ENCODE measurements around the gene RIPPLY1. TPM values are rescaled to one million over a fixed set of nuclear protein-coding genes. Genes with fewer than 3 reads are reported as not detected.

The RIPPLY1 gene
- polyA plus RNA-seq, 3 donors = not detected

GRCh38 chrX:106940068-106940467 lies 36.9 kb upstream of the RIPPLY1 start:
- no peak overlapping the region for H3K4me3 Mint-ChIP-seq
- Histone ChIP-seq H3K27ac (ENCODE audit: low read depth in 1 of 2, low read length in 2 of 2) (no peak overlapping the region), H3K27me3 (ENCODE audit: control insufficient read depth in 2 of 2, insufficient read depth in 2 of 2, low read length in 2 of 2) (no peaks in the 10 kb centered on the region), H3K79me2 (ENCODE audit: insufficient read depth, low read length) (no peaks in the 10 kb centered on the region), H3K4me3 (replicated peaks in 1 of 3; ENCODE audit: low read depth in 2 of 3, low read length in 3 of 3) (no peak overlapping the region), H3K9me3 (replicated peaks in 1 of 2; ENCODE audit: control insufficient read depth in 1 of 2, insufficient read depth in 1 of 2, low read length in 2 of 2) (no peaks in the 10 kb centered on the region), H3K4me1 (ENCODE audit: control insufficient read depth in 1 of 2, insufficient read depth in 2 of 2, low read length in 2 of 2) (no peaks in the 10 kb centered on the region), H2AFZ (ENCODE audit: insufficient read depth, low read depth, low read length, poor library complexity, severe bottlenecking) (no peak overlapping the region), H4K20me1 (ENCODE audit: insufficient read depth, low read length) (no peaks in the 10 kb centered on the region), H3K4me2 (replicated peaks; ENCODE audit: extremely low read depth, low read length, poor library complexity, severe bottlenecking) (no peak overlapping the region), H3K9ac (ENCODE audit: insufficient read depth, low read length, poor library complexity, severe bottlenecking) (no peak overlapping the region), H3K36me3 (replicated peaks in 1 of 2; ENCODE audit: control insufficient read depth in 1 of 2, insufficient read depth in 2 of 2, low read length in 2 of 2) (no peaks in the 10 kb centered on the region)
- H3K27me3 Mint-ChIP-seq (ENCODE audit: low read depth in 3 of 3) = peaks cover 0 to 5% (median 1%) of the 10 kb centered on the region in 3 donors
- H3K27ac Mint-ChIP-seq = no peak overlapping the region
- H3K9me3 Mint-ChIP-seq = no peaks in the 10 kb centered on the region
- no peak for DNase-seq
- H3K36me3 Mint-ChIP-seq = no peaks in the 10 kb centered on the region
- no CpG with 5 or more reads among the region's 1 CpG for WGBS (ENCODE audit: insufficient coverage)
- no peaks in the 10 kb centered on the region for H3K4me1 Mint-ChIP-seq
- TF ChIP-seq, protein P1, sequence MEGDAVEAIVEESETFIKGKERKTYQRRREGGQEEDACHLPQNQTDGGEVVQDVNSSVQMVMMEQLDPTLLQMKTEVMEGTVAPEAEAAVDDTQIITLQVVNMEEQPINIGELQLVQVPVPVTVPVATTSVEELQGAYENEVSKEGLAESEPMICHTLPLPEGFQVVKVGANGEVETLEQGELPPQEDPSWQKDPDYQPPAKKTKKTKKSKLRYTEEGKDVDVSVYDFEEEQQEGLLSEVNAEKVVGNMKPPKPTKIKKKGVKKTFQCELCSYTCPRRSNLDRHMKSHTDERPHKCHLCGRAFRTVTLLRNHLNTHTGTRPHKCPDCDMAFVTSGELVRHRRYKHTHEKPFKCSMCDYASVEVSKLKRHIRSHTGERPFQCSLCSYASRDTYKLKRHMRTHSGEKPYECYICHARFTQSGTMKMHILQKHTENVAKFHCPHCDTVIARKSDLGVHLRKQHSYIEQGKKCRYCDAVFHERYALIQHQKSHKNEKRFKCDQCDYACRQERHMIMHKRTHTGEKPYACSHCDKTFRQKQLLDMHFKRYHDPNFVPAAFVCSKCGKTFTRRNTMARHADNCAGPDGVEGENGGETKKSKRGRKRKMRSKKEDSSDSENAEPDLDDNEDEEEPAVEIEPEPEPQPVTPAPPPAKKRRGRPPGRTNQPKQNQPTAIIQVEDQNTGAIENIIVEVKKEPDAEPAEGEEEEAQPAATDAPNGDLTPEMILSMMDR (IDR thresholded peaks at IDR 0.05) = no peak
- intact Hi-C loops (cut with micrococcal nuclease) = no loop called here

GRCh38 chrX:106939566-106939965 lies 36.4 kb upstream of the RIPPLY1 start:
- no peak overlapping the region for H3K4me3 Mint-ChIP-seq
- no peak overlapping the region for H3K27ac Mint-ChIP-seq
- no peaks in the 10 kb centered on the region for H3K9me3 ChIP-seq (replicated peaks in 1 of 2; ENCODE audit: control insufficient read depth in 1 of 2, insufficient read depth in 1 of 2, low read length in 2 of 2)
- no peak overlapping the region for H2AFZ ChIP-seq (ENCODE audit: insufficient read depth, low read depth, low read length, poor library complexity, severe bottlenecking)
- no peaks in the 10 kb centered on the region for H3K27me3 ChIP-seq (ENCODE audit: control insufficient read depth in 2 of 2, insufficient read depth in 2 of 2, low read length in 2 of 2)
- no peaks in the 10 kb centered on the region for H3K9me3 Mint-ChIP-seq
- no peak for DNase-seq
- H4K20me1 ChIP-seq (ENCODE audit: insufficient read depth, low read length) = no peaks in the 10 kb centered on the region
- intact Hi-C loops (cut with micrococcal nuclease) = no loop called here
- H3K9ac ChIP-seq (ENCODE audit: insufficient read depth, low read length, poor library complexity, severe bottlenecking) = no peak overlapping the region
- peaks cover 0 to 3% (median 1%) of the 10 kb centered on the region in 3 donors for H3K27me3 Mint-ChIP-seq (ENCODE audit: low read depth in 3 of 3)
- no peak overlapping the region for H3K4me3 ChIP-seq (replicated peaks in 1 of 3; ENCODE audit: low read depth in 2 of 3, low read length in 3 of 3)
- no peaks in the 10 kb centered on the region for H3K79me2 ChIP-seq (ENCODE audit: insufficient read depth, low read length)
- no peaks in the 10 kb centered on the region for H3K36me3 ChIP-seq (replicated peaks in 1 of 2; ENCODE audit: control insufficient read depth in 1 of 2, insufficient read depth in 2 of 2, low read length in 2 of 2)
- WGBS (ENCODE audit: insufficient coverage) = no CpG with 5 or more reads among the region's 3 CpGs
- H3K36me3 Mint-ChIP-seq = no peaks in the 10 kb centered on the region
- no peaks in the 10 kb centered on the region for H3K4me1 ChIP-seq (ENCODE audit: control insufficient read depth in 1 of 2, insufficient read depth in 2 of 2, low read length in 2 of 2)
- TF ChIP-seq, protein P1 (IDR thresholded peaks at IDR 0.05) = no peak
- H3K4me2 ChIP-seq (replicated peaks; ENCODE audit: extremely low read depth, low read length, poor library complexity, severe bottlenecking) = no peak overlapping the region
- H3K27ac ChIP-seq (ENCODE audit: low read depth in 1 of 2, low read length in 2 of 2) = no peak overlapping the region
- no peaks in the 10 kb centered on the region for H3K4me1 Mint-ChIP-seq

All from CD14-positive monocyte (primary cell).